NCI-H1694 treated with DMSO at 0.1 percent for 48 hours (cell line): ENCODE data around the gene MT1B.
"Not testable (repeated sequence)": the region's sequence is repeated elsewhere in the genome, so short reads cannot be mapped to it uniquely, and the experiment has no call there.

Source experiments
- DNase-seq: peaks from one replicate; lab custom pipeline; 2025; lab: John Stamatoyannopoulos, UW

MT1B gene

GRCh38 chr16:56637814-56638750, 13.6 kb upstream of the MT1B start, which contains the start of gene MT1A:
MT1A (plus strand) TSS chr16:56638666; CDS start chr16:56638739, 73 bp downstream.
- no peak for DNase-seq

- no peak for DNase-seq
Measured at GRCh38 chr16:56639045-56639444, 12.6 kb upstream of the MT1B start.

GRCh38 chr16:56640076-56640475, 11.6 kb upstream of the MT1B start:
- no peak for DNase-seq

GRCh38 chr16:56641166-56641565, 10.5 kb upstream of the MT1B start:
- DNase-seq: no peak

- DNase-seq: no peak
Measured at GRCh38 chr16:56643080-56643778, 8.5 kb upstream of the MT1B start.

GRCh38 chr16:56643833-56644232, 7.9 kb upstream of the MT1B start:
- no peak for DNase-seq

- no peak for DNase-seq
Measured at GRCh38 chr16:56645311-56645710, 6.4 kb upstream of the MT1B start.

GRCh38 chr16:56645838-56646237, 5.8 kb upstream of the MT1B start:
- DNase-seq: no peak

- no peak for DNase-seq
Measured at GRCh38 chr16:56647641-56648431, 3.9 kb upstream of the MT1B start.

GRCh38 chr16:56649271-56649670, 2.4 kb upstream of the MT1B start:
- no peak for DNase-seq

GRCh38 chr16:56649820-56650219, 1.9 kb upstream of the MT1B start:
- no peak for DNase-seq

GRCh38 chr16:56652600-56652999, 914 bp downstream of the MT1B start:
- DNase-seq: no peak

GRCh38 chr16:56653218-56653617, 1.5 kb downstream of the MT1B start:
- DNase-seq: no peak

- DNase-seq: peak; percentile 52
Measured at GRCh38 chr16:56657555-56658326, 6.1 kb downstream of the MT1B start, which contains the start of gene MT1F. MT1F (plus strand) TSS chr16:56657959; CDS start chr16:56658059, 100 bp downstream.

- DNase-seq: no peak
Measured at GRCh38 chr16:56658327-56658875, 6.7 kb downstream of the MT1B start.

- DNase-seq: no peak
Measured at GRCh38 chr16:56662357-56663354, 11.0 kb downstream of the MT1B start.

GRCh38 chr16:56664506-56664905, 12.8 kb downstream of the MT1B start:
- no peak for DNase-seq

- DNase-seq: not testable (repeated sequence)
Measured at GRCh38 chr16:56665286-56666261, 13.9 kb downstream of the MT1B start.
